ENCODE measurements around the gene APOO.

APOO gene

GRCh38 chrX:23832721-23833120 lies 75.0 kb downstream of the APOO start:
- in situ Hi-C loops (cut with MboI; ENCODE audit: low pct_unique_long_range_greater_than_20kb, low sequenced_read_pairs), result no loop called here
- no peak for DNase-seq

GRCh38 chrX:23828881-23829280 lies 78.9 kb downstream of the APOO start:
- DNase-seq, result no peak
- in situ Hi-C loops (cut with MboI; ENCODE audit: low pct_unique_long_range_greater_than_20kb, low sequenced_read_pairs), result no loop called here

- in situ Hi-C loops (cut with MboI; ENCODE audit: low pct_unique_long_range_greater_than_20kb, low sequenced_read_pairs), result no loop called here
- DNase-seq, result no peak
These were observed 81.1 kb downstream of the APOO start for GRCh38 chrX:23826653-23827052.

GRCh38 chrX:23826216-23826615 lies 81.5 kb downstream of the APOO start:
- in situ Hi-C loops (cut with MboI; ENCODE audit: low pct_unique_long_range_greater_than_20kb, low sequenced_read_pairs), result no loop called here
- no peak for DNase-seq

- in situ Hi-C loops (cut with MboI; ENCODE audit: low pct_unique_long_range_greater_than_20kb, low sequenced_read_pairs), result no loop called here
- DNase-seq, result peak; percentile 31
These were observed 82.1 kb downstream of the APOO start for GRCh38 chrX:23825675-23826074.

GRCh38 chrX:23822841-23823240 lies 84.9 kb downstream of the APOO start:
- no peak for DNase-seq
- in situ Hi-C loops (cut with MboI; ENCODE audit: low pct_unique_long_range_greater_than_20kb, low sequenced_read_pairs), result loop anchor here (25.0 kb wide), 1 partner anchor 111 kb away; no protein-coding TSS in a partner anchor

- in situ Hi-C loops (cut with MboI; ENCODE audit: low pct_unique_long_range_greater_than_20kb, low sequenced_read_pairs), result loop anchor here (25.0 kb wide), 1 partner anchor 110 kb away; no protein-coding TSS in a partner anchor
- no peak for DNase-seq
These were observed 85.3 kb downstream of the APOO start for GRCh38 chrX:23822397-23822796.

- in situ Hi-C loops (cut with MboI; ENCODE audit: low pct_unique_long_range_greater_than_20kb, low sequenced_read_pairs), result loop anchor here (25.0 kb wide), 1 partner anchor 110 kb away; no protein-coding TSS in a partner anchor
- DNase-seq, result no peak
These were observed 85.9 kb downstream of the APOO start for GRCh38 chrX:23821847-23822246.

GRCh38 chrX:23820235-23820782 lies 87.4 kb downstream of the APOO start:
- in situ Hi-C loops (cut with MboI; ENCODE audit: low pct_unique_long_range_greater_than_20kb, low sequenced_read_pairs), result loop anchor here (25.0 kb wide), 1 partner anchor 108 kb away; no protein-coding TSS in a partner anchor
- DNase-seq, result no peak

- DNase-seq, result no peak
- in situ Hi-C loops (cut with MboI; ENCODE audit: low pct_unique_long_range_greater_than_20kb, low sequenced_read_pairs), result loop anchor here (25.0 kb wide), 1 partner anchor 107 kb away; no protein-coding TSS in a partner anchor
These were observed 88.1 kb downstream of the APOO start for GRCh38 chrX:23819385-23820234.

GRCh38 chrX:23817979-23818336 lies 89.8 kb downstream of the APOO start:
- in situ Hi-C loops (cut with MboI; ENCODE audit: low pct_unique_long_range_greater_than_20kb, low sequenced_read_pairs), result loop anchor here (25.0 kb wide), 1 partner anchor 106 kb away; no protein-coding TSS in a partner anchor
- no peak for DNase-seq

- DNase-seq, result no peak
- in situ Hi-C loops (cut with MboI; ENCODE audit: low pct_unique_long_range_greater_than_20kb, low sequenced_read_pairs), result loop anchor here (25.0 kb wide), 1 partner anchor 104 kb away; no protein-coding TSS in a partner anchor
These were observed 91.6 kb downstream of the APOO start for GRCh38 chrX:23816179-23816578.

GRCh38 chrX:23815376-23815775 lies 92.4 kb downstream of the APOO start:
- no peak for DNase-seq
- in situ Hi-C loops (cut with MboI; ENCODE audit: low pct_unique_long_range_greater_than_20kb, low sequenced_read_pairs), result loop anchor here (25.0 kb wide), 1 partner anchor 103 kb away; no protein-coding TSS in a partner anchor

GRCh38 chrX:23813808-23814207 lies 93.9 kb downstream of the APOO start:
- in situ Hi-C loops (cut with MboI; ENCODE audit: low pct_unique_long_range_greater_than_20kb, low sequenced_read_pairs), result loop anchor here (25.0 kb wide), 1 partner anchor 102 kb away; no protein-coding TSS in a partner anchor
- no peak for DNase-seq

GRCh38 chrX:23811656-23812055 lies 96.1 kb downstream of the APOO start:
- in situ Hi-C loops (cut with MboI; ENCODE audit: low pct_unique_long_range_greater_than_20kb, low sequenced_read_pairs), result loop anchor here (25.0 kb wide), 1 partner anchor 99 kb away; no protein-coding TSS in a partner anchor
- no peak for DNase-seq

- DNase-seq, result peak; percentile 70
- in situ Hi-C loops (cut with MboI; ENCODE audit: low pct_unique_long_range_greater_than_20kb, low sequenced_read_pairs), result loop anchor here (25.0 kb wide), 1 partner anchor 99 kb away; no protein-coding TSS in a partner anchor
These were observed 96.6 kb downstream of the APOO start for GRCh38 chrX:23811108-23811651.

GRCh38 chrX:23810279-23810678 lies 97.5 kb downstream of the APOO start:
- in situ Hi-C loops (cut with MboI; ENCODE audit: low pct_unique_long_range_greater_than_20kb, low sequenced_read_pairs), result loop anchor here (25.0 kb wide), 1 partner anchor 98 kb away; no protein-coding TSS in a partner anchor
- no peak for DNase-seq

- no peak for DNase-seq
- in situ Hi-C loops (cut with MboI; ENCODE audit: low pct_unique_long_range_greater_than_20kb, low sequenced_read_pairs), result loop anchor here (25.0 kb wide), 1 partner anchor 93 kb away; no protein-coding TSS in a partner anchor
These were observed 102.3 kb downstream of the APOO start for GRCh38 chrX:23805389-23805788.

- no peak for DNase-seq
- in situ Hi-C loops (cut with MboI; ENCODE audit: low pct_unique_long_range_greater_than_20kb, low sequenced_read_pairs), result loop anchor here (25.0 kb wide), 1 partner anchor 92 kb away; no protein-coding TSS in a partner anchor
These were observed 103.2 kb downstream of the APOO start for GRCh38 chrX:23804578-23804977.
